ENCODE measurements around the gene KCTD19.

GRCh38 chr16:67247192-67248072 is 79.1 kb downstream of the KCTD19 start, which contains the start of gene FHOD1:
- TF ChIP-seq CTCF (IDR thresholded peaks at IDR 0.05): no peak
- TF ChIP-seq EZH2 (IDR thresholded peaks at IDR 0.05; ENCODE audit: borderline replicate concordance, insufficient read depth, low read depth, low read length, poor library complexity, severe bottlenecking): no peak

All from B cell (primary cell).